Hair follicular keratinocyte (primary cell): ENCODE data around the gene SEC16B. TPM values are rescaled to one million over a fixed set of nuclear protein-coding genes. Genes with fewer than 3 reads are reported as not detected.

Source experiments
- total RNA-seq: library from RNA; depleted of rRNA; stranded (reverse); fragments of >200 nt; gene quantifications from 2 replicates; pipeline ENCODE4 v1.2.3, GENCODE V29; 2015

Gene SEC16B
- 0.72 and 0.78 TPM in 2 replicates for total RNA-seq

GRCh38 chr1:177969825-177970371, at the start of gene SEC16B:
Gene SEC16B (minus strand): TSS chr1:177970058. CDS start chr1:177967981, 2,077 bp downstream.

Other genes with a start within 250 kb of the SEC16B start
- 10.4 and 17.3 TPM in 2 replicates for gene RASAL2, start 124.0 kb upstream of the SEC16B start, total RNA-seq